Astrocyte of the spinal cord (primary cell): ENCODE data around the gene TMEM187.

Source experiments
- DNase-seq: peaks from one replicate; pipeline ENCODE4 v3.0.0; 2011; ENCODE audit warnings: low read depth, low spot score
- H3K4me3 ChIP-seq: 2 replicates; pipeline ENCODE4 v1.5.1; 2011; ENCODE audit warnings: low read depth, mild to moderate bottlenecking, low read length, moderate library complexity
- in situ Hi-C: cut with HindIII; loops from 2 replicates; pipeline ENCODE4 v1.10.0; 2017; ENCODE audit warnings: low sequenced_read_pairs
- TF ChIP-seq, protein P1 (sequence below): IDR thresholded peaks from 2 replicates; pipeline ENCODE4 v1.5.1; 2012; ENCODE audit warnings: low read depth, mild to moderate bottlenecking, low read length, inconsistent platforms

Gene TMEM187

DNA sequence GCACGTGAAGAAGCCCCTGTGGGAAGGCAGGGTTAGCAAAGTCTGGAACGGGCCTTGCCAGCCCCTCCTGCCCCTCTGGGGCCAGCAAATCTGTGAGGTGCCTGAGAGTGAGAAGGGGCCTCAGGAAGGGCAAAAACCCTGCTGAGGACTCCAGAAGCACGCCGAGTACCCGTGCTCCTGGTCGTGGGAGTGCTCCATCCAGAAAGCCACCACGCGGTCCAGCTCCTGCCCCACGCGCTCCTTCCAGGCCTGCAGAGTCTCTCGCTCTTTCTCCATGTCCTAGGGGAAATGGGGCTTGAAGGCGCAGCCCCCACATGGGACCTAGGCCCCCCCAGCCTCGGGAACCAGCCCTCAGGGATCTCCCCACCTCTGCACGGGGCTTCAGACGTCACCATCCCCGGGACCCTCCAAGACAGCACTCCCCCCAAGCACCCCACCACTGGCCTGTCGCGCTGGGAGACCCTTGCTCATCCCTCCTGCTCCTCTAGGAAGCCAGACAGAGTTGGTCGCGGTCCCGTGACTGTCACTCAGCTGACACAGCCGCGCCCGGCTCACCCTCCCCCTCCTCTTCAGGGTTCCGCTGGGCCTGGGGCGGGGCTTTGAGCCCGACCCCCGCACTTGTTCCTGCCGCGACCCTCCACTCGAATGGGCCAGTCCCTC, 28.3 kb upstream of the TMEM187 start, which contains the start of gene RENBP:
Gene RENBP (minus strand): TSS at position 504 of the 660 bp plus-strand sequence. CDS start 33 bp downstream, at position 471.
- H3K4me3 ChIP-seq = no peak within 1 kb of the TSS
- no peak for DNase-seq
- in situ Hi-C loops = no loop called here
- TF ChIP-seq, protein P1, sequence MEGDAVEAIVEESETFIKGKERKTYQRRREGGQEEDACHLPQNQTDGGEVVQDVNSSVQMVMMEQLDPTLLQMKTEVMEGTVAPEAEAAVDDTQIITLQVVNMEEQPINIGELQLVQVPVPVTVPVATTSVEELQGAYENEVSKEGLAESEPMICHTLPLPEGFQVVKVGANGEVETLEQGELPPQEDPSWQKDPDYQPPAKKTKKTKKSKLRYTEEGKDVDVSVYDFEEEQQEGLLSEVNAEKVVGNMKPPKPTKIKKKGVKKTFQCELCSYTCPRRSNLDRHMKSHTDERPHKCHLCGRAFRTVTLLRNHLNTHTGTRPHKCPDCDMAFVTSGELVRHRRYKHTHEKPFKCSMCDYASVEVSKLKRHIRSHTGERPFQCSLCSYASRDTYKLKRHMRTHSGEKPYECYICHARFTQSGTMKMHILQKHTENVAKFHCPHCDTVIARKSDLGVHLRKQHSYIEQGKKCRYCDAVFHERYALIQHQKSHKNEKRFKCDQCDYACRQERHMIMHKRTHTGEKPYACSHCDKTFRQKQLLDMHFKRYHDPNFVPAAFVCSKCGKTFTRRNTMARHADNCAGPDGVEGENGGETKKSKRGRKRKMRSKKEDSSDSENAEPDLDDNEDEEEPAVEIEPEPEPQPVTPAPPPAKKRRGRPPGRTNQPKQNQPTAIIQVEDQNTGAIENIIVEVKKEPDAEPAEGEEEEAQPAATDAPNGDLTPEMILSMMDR = no peak

DNA sequence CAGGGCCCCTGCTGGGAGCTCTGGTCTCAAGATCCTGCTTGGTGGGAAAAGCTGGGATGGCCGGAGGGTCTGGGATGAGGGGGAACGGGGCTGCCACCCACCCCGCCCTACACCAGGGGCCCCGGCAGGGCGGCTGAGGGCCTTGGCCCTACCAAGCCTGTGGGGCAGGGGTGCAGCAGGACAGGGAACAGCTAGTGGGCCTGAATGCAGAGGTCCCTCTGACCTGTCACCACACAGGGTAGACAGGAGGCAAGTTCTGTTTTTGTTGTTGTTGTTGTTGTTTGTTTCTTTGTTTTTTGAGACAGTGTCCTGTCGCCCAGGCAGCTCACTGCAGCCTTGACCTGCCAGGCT, 27.8 kb upstream of the TMEM187 start:
- in situ Hi-C loops = no loop called here
- no peak for DNase-seq
- TF ChIP-seq, protein P1 = no peak
- H3K4me3 ChIP-seq = no peak overlapping the region

GRCh38 chrX:153945956-153946943, 26.3 kb upstream of the TMEM187 start:
- DNase-seq = no peak
- TF ChIP-seq, protein P1 = no peak
- in situ Hi-C loops = no loop called here

GRCh38 chrX:153947009-153947769, 25.4 kb upstream of the TMEM187 start:
- H3K4me3 ChIP-seq = no peak overlapping the region
- in situ Hi-C loops = no loop called here
- TF ChIP-seq, protein P1 = peak; percentile 91
- peak; percentile 79 for DNase-seq

More at GRCh38 chrX:153945956-153946943, 26.3 kb upstream of the TMEM187 start:
- H3K4me3 ChIP-seq = no peak overlapping the region

- no peak overlapping the region for H3K4me3 ChIP-seq
- TF ChIP-seq, protein P1 = no peak
- in situ Hi-C loops = no loop called here
- DNase-seq = no peak
Measured at GRCh38 chrX:153948002-153948466, 24.5 kb upstream of the TMEM187 start.
